GM19438 (cell line): ENCODE data around the gene TMOD2.

Source experiments
- ATAC-seq: cut with Tn5 transposase; IDR thresholded peaks from one replicate; pipeline ENCODE4 v1.9.1; 2021; ENCODE audit warnings: low read depth; ENCODE audit not compliant: unreplicated experiment

The TMOD2 gene

DNA sequence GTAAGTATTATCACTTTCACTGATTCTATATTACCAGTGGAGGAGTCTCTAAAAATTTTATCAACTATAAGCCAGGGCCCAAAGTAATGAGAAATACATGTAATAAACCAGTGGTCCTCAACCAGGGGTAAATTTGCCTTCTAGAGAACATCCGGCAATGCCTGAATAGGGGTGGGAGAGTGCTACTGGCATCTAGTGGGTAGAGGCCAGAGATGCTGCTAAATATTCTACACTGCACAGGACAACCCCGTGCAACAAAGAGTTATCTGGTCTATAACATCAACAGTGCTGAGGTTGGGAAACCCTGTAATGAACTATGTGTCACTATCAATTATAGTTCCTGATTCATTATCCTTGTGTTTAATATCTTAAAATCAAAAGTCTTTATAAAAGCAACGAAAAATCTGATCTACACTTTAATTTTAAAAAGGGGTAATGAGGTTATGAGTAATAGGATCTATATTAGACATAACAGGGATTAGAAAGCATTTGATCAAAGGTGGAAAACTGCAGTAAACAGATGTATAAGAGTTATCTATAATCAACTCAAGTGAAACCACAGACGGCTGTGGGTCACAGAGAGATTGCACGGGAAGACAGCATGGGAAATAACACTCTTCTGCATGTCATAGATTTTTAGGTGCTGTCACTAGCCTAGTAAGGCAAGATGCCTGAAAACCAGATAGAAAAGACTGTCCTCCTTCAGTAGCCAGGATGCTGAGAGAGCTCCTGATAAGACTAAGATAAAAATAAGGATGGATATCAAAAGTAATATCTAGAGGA, 16.0 kb upstream of the TMOD2 start:
- no peak for ATAC-seq

- no peak for ATAC-seq
These were observed 15.3 kb upstream of the TMOD2 start for GRCh38 chr15:51736069-51736468.

DNA sequence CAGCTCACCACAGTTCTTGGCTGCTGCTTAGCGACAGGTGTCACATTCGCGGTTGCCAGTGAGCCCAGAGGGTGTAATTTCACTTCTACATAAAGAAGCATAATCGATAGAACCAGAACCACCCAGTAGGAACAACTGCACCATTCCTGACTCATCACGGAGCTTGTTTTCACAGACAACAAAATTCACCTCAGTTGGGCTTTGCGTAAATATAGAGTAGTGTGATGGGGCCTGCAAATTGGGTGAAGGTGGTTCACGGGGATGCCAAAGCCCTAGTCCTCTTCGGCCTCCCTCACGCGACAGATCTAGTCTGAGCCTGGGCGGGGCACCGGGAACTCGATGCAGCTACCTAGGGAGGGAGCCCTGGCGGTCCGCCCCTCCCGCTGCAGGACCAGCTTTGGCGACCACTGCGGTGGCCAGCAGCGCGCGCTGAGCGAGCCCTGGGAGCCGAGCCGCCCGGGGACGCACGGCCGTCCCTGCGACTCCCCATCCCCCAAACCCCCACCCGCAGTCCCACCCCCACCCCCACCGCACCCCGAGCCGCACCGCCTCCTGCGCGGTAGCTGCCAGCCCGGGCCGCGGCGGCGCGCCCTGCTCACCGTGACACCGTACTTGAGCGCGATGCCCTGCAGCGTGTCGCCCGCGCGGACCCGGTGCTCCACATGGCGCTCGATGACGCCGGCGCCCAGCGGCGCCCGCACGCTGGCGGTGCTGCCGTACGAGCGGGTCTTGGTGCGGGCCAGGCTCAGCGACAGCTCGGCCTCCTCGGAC, 14.5 kb upstream of the TMOD2 start:
- ATAC-seq: peak; percentile 39

GRCh38 chr15:51737522-51738305, 13.7 kb upstream of the TMOD2 start, which contains the start of gene LYSMD2:
LYSMD2 (minus strand) TSS chr15:51737655; CDS start chr15:51737622, 33 bp downstream.
- peak; percentile 50 for ATAC-seq

DNA sequence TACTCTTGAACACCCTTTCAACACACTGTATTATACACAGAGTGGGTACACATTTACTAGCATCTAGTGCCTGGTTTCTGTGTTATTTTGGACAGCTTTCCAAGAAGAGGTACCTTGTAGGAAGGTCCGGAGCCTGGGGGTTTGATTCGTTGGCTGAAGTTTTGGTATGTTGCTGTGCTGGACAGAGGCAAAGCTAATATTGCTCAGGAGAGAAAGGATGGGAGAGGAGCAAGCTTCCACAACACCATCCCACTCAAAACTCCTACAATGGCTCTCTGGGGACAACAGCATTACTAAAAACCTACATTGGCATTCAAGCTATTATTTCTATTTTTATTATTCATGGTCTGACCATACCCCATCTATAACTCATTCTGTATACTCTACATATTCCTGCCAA, 12.8 kb upstream of the TMOD2 start:
- no peak for ATAC-seq

DNA sequence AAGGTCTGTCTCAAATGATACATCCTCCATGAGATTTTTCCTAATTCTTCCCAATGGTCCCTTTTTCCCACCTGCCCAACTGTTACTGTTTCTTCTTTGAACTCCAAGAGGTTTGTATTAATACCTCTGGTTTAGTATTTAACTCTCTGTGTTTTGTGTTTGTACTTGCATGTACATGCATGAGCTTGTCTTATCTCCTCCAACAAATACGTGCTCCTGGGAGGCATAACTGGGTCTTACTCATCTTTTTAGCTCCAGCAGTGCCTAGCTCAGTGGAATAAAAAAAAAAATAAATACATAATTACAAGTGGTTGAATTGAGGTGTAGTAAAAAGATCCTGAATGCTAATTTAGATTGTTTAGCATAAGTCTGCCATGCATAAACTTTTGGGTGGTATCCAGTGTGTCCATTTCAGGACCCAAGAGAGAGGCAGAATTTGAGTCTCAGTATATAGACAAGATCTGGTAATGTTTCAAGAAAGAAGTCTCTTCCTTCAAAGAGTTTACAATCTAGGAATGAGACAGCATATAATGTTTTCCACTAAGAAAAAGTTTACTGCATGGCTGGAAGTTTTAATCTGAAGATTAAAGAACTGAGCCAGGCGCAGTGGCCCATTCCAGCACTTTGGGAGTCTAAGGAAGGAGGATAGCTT, 12.2 kb upstream of the TMOD2 start:
- no peak for ATAC-seq

GRCh38 chr15:51749307-51749706, 2.1 kb upstream of the TMOD2 start:
- ATAC-seq: no peak

GRCh38 chr15:51750186-51750585, 1.2 kb upstream of the TMOD2 start:
- no peak for ATAC-seq

DNA sequence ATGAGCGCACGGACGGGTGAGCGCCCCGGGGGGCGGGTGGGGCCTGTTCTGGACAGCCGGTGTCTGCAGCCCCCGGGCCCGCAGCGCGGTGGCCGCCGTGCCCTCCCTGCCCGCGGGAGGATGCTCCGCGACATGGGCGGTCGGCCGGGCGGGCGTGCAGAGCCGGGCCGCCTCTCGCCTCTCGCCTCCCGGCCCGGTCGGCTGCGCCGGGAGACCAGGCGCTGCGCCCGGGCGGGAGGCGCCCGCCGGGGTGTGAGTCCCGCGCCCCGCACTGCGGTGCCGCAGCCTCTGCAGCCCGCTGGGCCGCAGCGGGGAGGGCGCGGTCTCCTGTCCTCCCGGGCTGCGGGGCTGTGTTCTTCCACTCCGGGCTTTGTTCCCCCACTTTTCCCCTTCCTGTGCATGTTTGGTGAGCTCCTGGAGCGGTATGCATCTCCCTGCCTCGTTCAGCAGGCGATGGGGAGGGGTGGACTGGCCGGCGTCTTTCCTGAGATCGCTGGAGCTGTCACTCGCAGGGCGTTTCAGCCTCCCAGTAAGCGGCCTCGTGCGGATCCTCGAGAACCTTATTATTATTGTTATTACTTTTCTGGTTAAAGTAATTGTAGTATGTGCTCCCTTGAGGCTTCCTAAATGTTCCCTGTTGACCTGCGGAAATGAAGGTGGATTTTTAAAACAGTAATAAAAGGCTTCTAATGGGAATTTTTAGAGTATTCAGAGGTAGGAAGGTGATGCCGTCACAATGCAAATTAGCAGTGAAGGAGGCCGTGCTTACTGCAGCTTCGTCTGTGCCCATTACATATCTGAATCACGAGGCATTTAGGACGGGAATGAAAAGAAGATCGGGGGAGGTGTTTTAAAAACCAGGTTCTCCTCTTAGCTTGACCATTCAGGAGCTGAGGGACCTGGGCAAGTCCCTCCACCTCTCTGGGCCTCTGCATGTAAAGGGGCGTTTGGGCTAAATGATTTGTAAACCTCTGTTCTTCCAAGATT, 593 bp downstream of the TMOD2 start:
- ATAC-seq: peak; percentile 30

DNA sequence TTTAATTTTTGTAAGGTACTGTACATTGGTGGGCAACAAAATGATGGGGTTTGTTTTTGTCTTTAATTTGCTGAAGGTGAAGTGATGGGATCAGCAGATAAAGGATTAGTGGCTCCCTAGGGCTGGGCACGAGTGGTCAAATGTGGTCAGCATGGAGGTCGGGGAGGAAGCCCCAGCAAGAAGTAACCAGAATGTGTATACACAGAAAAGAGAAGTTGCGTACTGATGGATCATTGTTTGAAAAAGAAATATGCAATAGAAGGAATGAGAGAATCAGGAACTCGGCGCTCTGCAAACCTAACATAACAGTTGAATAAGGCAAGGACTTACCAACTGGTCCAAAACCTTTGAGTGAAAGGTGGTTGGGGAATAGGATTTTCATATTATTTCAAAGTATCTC, 1.5 kb downstream of the TMOD2 start:
- no peak for ATAC-seq

DNA sequence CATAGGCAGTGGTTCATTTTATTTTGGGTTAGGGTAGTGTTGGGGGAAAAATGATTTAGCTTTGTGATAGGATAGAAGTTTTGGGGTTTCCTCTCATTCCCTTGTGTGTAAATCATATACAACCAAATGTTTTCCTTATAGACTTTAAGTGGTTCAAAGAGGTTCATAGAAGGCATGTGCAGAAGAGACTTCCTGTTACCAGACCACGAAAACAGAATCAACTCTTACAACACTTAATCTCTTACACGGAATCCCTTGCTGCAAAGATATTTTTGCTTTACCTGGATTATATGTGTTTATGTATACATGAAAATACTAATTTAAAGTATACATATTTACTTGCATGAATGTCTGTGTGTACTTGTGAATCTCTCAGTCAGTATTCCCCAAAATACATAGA, 2.9 kb downstream of the TMOD2 start:
- ATAC-seq: no peak

DNA sequence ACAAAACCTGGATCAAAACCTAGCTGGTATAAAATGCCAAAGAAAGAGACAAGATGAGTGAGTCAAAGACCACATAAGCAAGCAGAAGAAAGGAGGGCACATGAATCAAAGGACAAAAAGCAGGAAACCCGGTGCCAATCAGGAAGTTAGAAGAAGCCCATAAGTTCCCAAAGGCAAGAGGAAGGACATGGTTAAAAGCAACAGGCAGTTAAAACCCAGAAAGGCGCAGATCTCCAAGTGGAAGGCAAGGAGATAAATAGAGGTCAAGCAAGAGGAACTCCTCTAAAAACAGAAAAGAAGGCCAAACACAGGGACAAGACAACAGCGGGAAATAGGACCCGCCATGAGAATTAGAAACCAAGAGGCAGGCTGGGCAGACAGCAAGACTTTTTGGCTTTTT, 4.4 kb downstream of the TMOD2 start:
- no peak for ATAC-seq

DNA sequence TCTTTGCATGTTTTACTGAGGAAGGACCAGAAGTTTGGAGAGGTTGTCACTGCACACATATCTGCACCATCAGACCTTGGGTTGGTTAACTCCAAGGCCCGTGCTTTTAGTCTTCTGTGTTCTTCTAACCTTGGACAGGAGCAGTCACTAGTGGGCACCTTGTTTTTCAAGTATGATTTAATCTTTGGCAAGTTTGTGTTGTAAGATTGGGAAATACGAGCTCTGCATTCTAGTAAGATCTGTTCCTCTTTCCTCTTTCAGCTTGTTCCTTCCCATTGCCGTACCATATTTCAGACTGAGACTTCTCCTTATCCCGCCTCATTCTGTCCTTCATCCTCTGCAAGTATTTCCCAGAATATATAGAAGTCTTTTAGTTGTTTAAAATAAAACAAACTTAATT, 5.1 kb downstream of the TMOD2 start:
- no peak for ATAC-seq

DNA sequence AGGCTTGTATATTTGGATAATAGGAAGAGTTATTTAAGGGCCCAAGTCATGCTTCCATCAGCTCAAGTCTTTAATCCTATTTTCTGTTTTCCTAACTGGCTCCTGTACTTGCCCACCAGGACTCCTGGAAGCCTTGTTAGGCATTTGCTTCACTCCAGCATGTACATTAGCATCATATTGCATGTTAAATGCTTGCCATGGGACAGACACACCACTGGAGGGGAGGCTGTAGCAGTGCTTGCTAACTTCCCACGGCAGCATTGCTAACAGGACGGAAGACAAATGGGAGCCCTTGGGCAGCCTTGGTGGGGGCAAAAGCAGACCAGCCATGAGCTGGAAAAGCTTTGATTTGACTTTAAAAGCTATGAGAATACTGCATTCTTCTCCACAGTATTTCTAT, 6.1 kb downstream of the TMOD2 start:
- no peak for ATAC-seq

DNA sequence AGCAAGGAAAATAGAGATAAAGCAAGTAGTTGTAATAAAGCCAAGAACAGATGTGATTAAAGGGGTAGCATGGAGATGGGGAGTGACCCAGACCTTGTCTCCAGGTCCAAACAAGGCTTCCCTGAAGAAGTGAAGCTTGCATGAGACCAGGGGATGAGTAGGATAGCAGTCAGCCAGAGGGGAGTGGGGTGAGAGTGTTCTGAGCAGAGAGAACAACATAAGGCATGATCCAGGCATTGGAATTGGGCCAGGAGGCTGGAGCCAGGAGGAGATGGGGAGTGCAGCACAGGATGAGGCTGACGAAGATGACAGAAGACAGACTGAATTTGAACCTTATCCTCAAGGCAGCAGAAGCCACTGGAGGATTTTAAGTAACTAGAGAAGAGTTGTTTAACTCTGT, 7.2 kb downstream of the TMOD2 start:
- ATAC-seq: no peak

GRCh38 chr15:51759557-51760070, 8.2 kb downstream of the TMOD2 start:
- ATAC-seq: no peak

GRCh38 chr15:51760805-51761204, 9.4 kb downstream of the TMOD2 start:
- no peak for ATAC-seq

- ATAC-seq: no peak
These were observed 14.4 kb downstream of the TMOD2 start for GRCh38 chr15:51765751-51766150.

GRCh38 chr15:51766341-51766740, 14.9 kb downstream of the TMOD2 start:
- no peak for ATAC-seq
